Keratinocyte (primary cell): ENCODE results near the gene SEC14L5. TPM values are rescaled to one million over a fixed set of nuclear protein-coding genes. Genes with fewer than 3 reads are reported as not detected.
"Not testable (repeated sequence)": the region's sequence is repeated elsewhere in the genome, so short reads cannot be mapped to it uniquely, and the experiment has no call there.

Experiments used
- DNase-seq: peaks from one replicate; pipeline ENCODE4 v3.0.0-alpha.2; 2011; ENCODE audit warnings: low read depth, missing footprints, low spot score
- FAIRE-seq: peaks from 2 replicates; lab custom pipeline; 2011; peaks lifted over from hg19 to GRCh38; lab: Jason Lieb, UNC
- H2AFZ ChIP-seq: 2 replicates; pipeline ENCODE4 v1.6.0; 2012; ENCODE audit warnings: low read length, control low read depth, inconsistent platforms; ENCODE audit not compliant: control insufficient read depth
- H3K27ac ChIP-seq: 2 replicates; pipeline ENCODE4 v1.5.1; 2011; ENCODE audit warnings: low read length; ENCODE audit not compliant: control insufficient read depth, insufficient read depth
- H3K27me3 ChIP-seq: 3 replicates; pipeline ENCODE4 v1.6.0; 2011; ENCODE audit warnings: low read length; ENCODE audit not compliant: control insufficient read depth, insufficient read depth; ENCODE audit errors: extremely low read depth
- H3K36me3 ChIP-seq, 2 experiments: 2 replicates in 1 of 2; 3 replicates in 1 of 2; pipeline ENCODE4 v1.5.1; 2011; ENCODE audit warnings: low read length in 2 of 2, mild to moderate bottlenecking in 1 of 2; ENCODE audit not compliant: control insufficient read depth in 2 of 2, insufficient read depth in 2 of 2; ENCODE audit errors: extremely low read depth in 1 of 2
- H3K4me1 ChIP-seq: 3 replicates; pipeline ENCODE4 v1.5.1; 2011; ENCODE audit warnings: low read length; ENCODE audit not compliant: control insufficient read depth, insufficient read depth; ENCODE audit errors: extremely low read depth
- H3K4me2 ChIP-seq: 3 replicates; pipeline ENCODE4 v1.6.0; 2011; ENCODE audit warnings: low read depth, low read length; ENCODE audit not compliant: control insufficient read depth, insufficient read depth; ENCODE audit errors: extremely low read depth
- H3K4me3 ChIP-seq, 3 experiments: fragments of 200-600 bp in 1 of 3; sonication (generic) in 1 of 3; 2 replicates in 2 of 3; 3 replicates in 1 of 3; pipeline ENCODE4 v1.5.1; 2011 to 2016; ENCODE audit warnings: low read length in 3 of 3, mild to moderate bottlenecking in 3 of 3, control low read depth in 2 of 3, inconsistent platforms in 1 of 3, low read depth in 1 of 3, mixed read lengths in 1 of 3, mixed run types in 1 of 3, moderate library complexity in 1 of 3; ENCODE audit not compliant: control insufficient read depth in 2 of 3, insufficient read depth in 2 of 3; ENCODE audit errors: extremely low read depth in 1 of 3
- H3K79me2 ChIP-seq: 2 replicates; pipeline ENCODE4 v1.6.0; 2012; ENCODE audit warnings: low read length; ENCODE audit not compliant: control insufficient read depth, insufficient read depth
- H3K9ac ChIP-seq: 3 replicates; pipeline ENCODE4 v1.6.0; 2011; ENCODE audit warnings: low read length; ENCODE audit not compliant: control insufficient read depth, insufficient read depth; ENCODE audit errors: extremely low read depth
- H3K9me1 ChIP-seq: 3 replicates; pipeline ENCODE4 v1.6.0; 2011; ENCODE audit warnings: low read length; ENCODE audit not compliant: control insufficient read depth, insufficient read depth; ENCODE audit errors: extremely low read depth
- H3K9me3 ChIP-seq: 2 replicates; pipeline ENCODE4 v1.5.1; 2012; ENCODE audit warnings: low read depth, low read length; ENCODE audit not compliant: control insufficient read depth
- H4K20me1 ChIP-seq: 3 replicates; pipeline ENCODE4 v1.6.0; 2011; ENCODE audit warnings: low read length; ENCODE audit not compliant: control insufficient read depth, insufficient read depth; ENCODE audit errors: extremely low read depth
- CTCF ChIP-seq, 3 experiments: IDR thresholded peaks in 1 of 3; conservative IDR thresholded peaks in 1 of 3; optimal IDR thresholded peaks in 1 of 3; 2 replicates in 2 of 3; 3 replicates in 1 of 3; pipeline versions ENCODE3 to v1.5.1; 2011; ENCODE audit warnings: low read length in 3 of 3, mild to moderate bottlenecking in 3 of 3, moderate library complexity in 2 of 3, control low read depth in 1 of 3, inconsistent platforms in 1 of 3; ENCODE audit not compliant: insufficient read depth in 2 of 3; ENCODE audit errors: extremely low read depth in 1 of 3
- EZH2 ChIP-seq: IDR thresholded peaks from one replicate; pipeline ENCODE4 v1.6.1; 2012; ENCODE audit warnings: inconsistent platforms, mild to moderate bottlenecking, low read length, moderate library complexity
- dilution Hi-C: fragments of 300-500 bp; cut with MboI; formaldehyde crosslinking; loops from one replicate; pipeline ENCODE4 v1.7.0; 2020; ENCODE audit warnings: low sequenced_read_pairs; ENCODE audit not compliant: extremely low pct_ligation_motif_present
- polyA plus RNA-seq, 5 experiments: library from polyadenylated mRNA; depleted of rRNA in 3 of 5; stranded (reverse) in 3 of 5; stranded (forward) in 1 of 5; unstranded in 1 of 5; fragments of >200 nt; gene quantifications; 1 replicate in 1 of 5; 2 replicates in 3 of 5; 3 replicates in 1 of 5; pipeline versions ENCODE4 v1.2.1 to v1.2.3, GENCODE V29; 2011 to 2012; ENCODE audit warnings: missing spikeins in 2 of 5, low read depth in 1 of 5, low replicate concordance in 1 of 5

The SEC14L5 gene
- polyA plus RNA-seq, 1 donor (not counting 4 experiments of a cell fraction or from before 2014, with no cell fraction given), result 0.08 TPM

- Histone ChIP-seq H3K27ac (no peak overlapping the region), H4K20me1 (no peaks in the 10 kb centered on the region), H2AFZ (no peak overlapping the region), H3K9ac (no peak overlapping the region), H3K4me1 (peaks cover 12% of the 10 kb centered on the region), H3K27me3 (no peaks in the 10 kb centered on the region), H3K9me1 (no peaks in the 10 kb centered on the region), H3K79me2 (no peaks in the 10 kb centered on the region), H3K36me3 (no peaks in the 10 kb centered on the region), H3K9me3 (no peaks in the 10 kb centered on the region), H3K4me3 (no peak overlapping the region), H3K4me2 (no peak overlapping the region)
- FAIRE-seq (no peak), DNase-seq (no peak)
- dilution Hi-C loops, result no loop called here
- TF ChIP-seq EZH2 (no peak), CTCF (optimal IDR thresholded peaks at IDR 0.05 in 1 of 3, IDR thresholded peaks at IDR 0.05 in 1 of 3, conservative IDR thresholded peaks at IDR 0.05 in 1 of 3; ENCODE audit: extremely low read depth in 1 of 3, insufficient read depth in 2 of 3, low read length in 3 of 3) (no peak)
Observed at GRCh38 chr16:4949986-4950385, 8.1 kb upstream of the SEC14L5 start.

GRCh38 chr16:4951583-4951982 is 6.5 kb upstream of the SEC14L5 start:
- H3K9me3 ChIP-seq, H3K9ac ChIP-seq, H3K27ac ChIP-seq, H3K9me1 ChIP-seq, H3K36me3 ChIP-seq, H3K27me3 ChIP-seq, H4K20me1 ChIP-seq, DNase-seq, H3K4me3 ChIP-seq, H3K79me2 ChIP-seq, dilution Hi-C loops, H3K4me1 ChIP-seq, FAIRE-seq, H2AFZ ChIP-seq, H3K4me2 ChIP-seq: not testable (repeated sequence)

DNA sequence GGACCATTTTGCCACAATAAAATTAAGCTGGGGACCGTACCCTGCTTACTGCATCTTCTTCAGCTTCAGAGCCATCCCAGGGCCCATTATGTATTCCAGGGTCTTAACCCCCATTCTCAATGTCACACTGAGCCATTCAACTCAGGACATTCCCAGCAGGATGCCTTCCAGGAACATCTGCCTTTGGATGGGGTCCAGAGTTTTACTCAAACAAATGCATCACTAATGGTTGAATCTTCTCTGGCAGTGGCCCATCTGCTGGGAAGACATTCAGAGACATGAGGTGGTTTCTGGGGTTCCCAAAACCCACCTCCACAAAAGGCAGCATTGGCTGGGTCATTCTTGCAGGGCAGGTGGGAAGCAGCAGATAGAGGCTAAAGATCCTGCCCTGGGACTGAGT is 3.4 kb upstream of the SEC14L5 start:
- no peaks in the 10 kb centered on the region for H3K79me2 ChIP-seq
- no peak for TF ChIP-seq CTCF (optimal IDR thresholded peaks at IDR 0.05 in 1 of 3, IDR thresholded peaks at IDR 0.05 in 1 of 3, conservative IDR thresholded peaks at IDR 0.05 in 1 of 3; ENCODE audit: extremely low read depth in 1 of 3, insufficient read depth in 2 of 3, low read length in 3 of 3)
- no peak for TF ChIP-seq EZH2
- peaks cover 5% of the 10 kb centered on the region for H4K20me1 ChIP-seq
- H3K27ac ChIP-seq, result no peak overlapping the region
- H3K4me1 ChIP-seq, result peaks cover 17% of the 10 kb centered on the region
- DNase-seq, result no peak
- H3K27me3 ChIP-seq, result peaks cover 8% of the 10 kb centered on the region
- dilution Hi-C loops, result no loop called here
- no peak overlapping the region for H2AFZ ChIP-seq
- no peaks in the 10 kb centered on the region for H3K36me3 ChIP-seq
- H3K4me3 ChIP-seq, result no peak overlapping the region
- no peaks in the 10 kb centered on the region for H3K9me1 ChIP-seq
- H3K9ac ChIP-seq, result no peak overlapping the region
- H3K4me2 ChIP-seq, result no peak overlapping the region
- FAIRE-seq, result no peak
- no peaks in the 10 kb centered on the region for H3K9me3 ChIP-seq
